NT2/D1 (cell line): ENCODE measurements around the gene CIAO1.
A peak's percentile ranks its signal among the peaks of the same experiment; 100 is the strongest.
"Not testable (repeated sequence)": the region's sequence is repeated elsewhere in the genome, so short reads cannot be mapped to it uniquely, and the experiment has no call there.

Experiments
- DNase-seq: peaks from one replicate; pipeline ENCODE4 v3.0.0-alpha.2; 2011; ENCODE audit warnings: low read depth, low spot score
- H3K27me3 ChIP-seq: 2 replicates; pipeline ENCODE4 v1.6.0; 2011; ENCODE audit warnings: mild to moderate bottlenecking; ENCODE audit not compliant: insufficient read length, insufficient read depth
- H3K36me3 ChIP-seq: 2 replicates; pipeline ENCODE4 v1.6.1; 2011; ENCODE audit warnings: mild to moderate bottlenecking, low read length, mixed read lengths; ENCODE audit not compliant: insufficient read depth, insufficient read length
- H3K4me1 ChIP-seq: 2 replicates; pipeline ENCODE4 v1.5.1; 2011; ENCODE audit not compliant: insufficient read depth, insufficient read length
- H3K4me3 ChIP-seq: 2 replicates; pipeline ENCODE4 v1.5.1; 2011; ENCODE audit warnings: low read depth; ENCODE audit not compliant: insufficient read length
- H3K9ac ChIP-seq: 2 replicates; pipeline ENCODE4 v1.6.0; 2011; ENCODE audit warnings: low read depth; ENCODE audit not compliant: insufficient read length
- H3K9me3 ChIP-seq: 2 replicates; pipeline ENCODE4 v1.5.1; 2011; ENCODE audit warnings: mild to moderate bottlenecking, low read length; ENCODE audit not compliant: insufficient read depth
- SUZ12 ChIP-seq: IDR thresholded peaks from 2 replicates; pipeline ENCODE4 v1.6.1; 2011; ENCODE audit not compliant: insufficient read length, insufficient read depth; ENCODE audit errors: extremely low read depth
- YY1 ChIP-seq: IDR thresholded peaks from 2 replicates; pipeline ENCODE4 v1.6.1; 2011; ENCODE audit not compliant: insufficient read length, insufficient read depth
- ZNF274 ChIP-seq: IDR thresholded peaks from 2 replicates; pipeline ENCODE4 v1.6.1; 2011; ENCODE audit warnings: mild to moderate bottlenecking, low read depth, low read length

Gene CIAO1

GRCh38 chr2:96276787-96277499 lies 10.9 kb downstream of the CIAO1 start:
- Histone ChIP-seq H3K4me1 (no peaks in the 10 kb centered on the region), H3K9ac (no peak overlapping the region), H3K9me3 (no peaks in the 10 kb centered on the region), H3K4me3 (no peak overlapping the region), H3K36me3 (peaks cover 89% of the 10 kb centered on the region), H3K27me3 (no peaks in the 10 kb centered on the region)
- no peak for DNase-seq
- no peak for TF ChIP-seq YY1
- TF ChIP-seq ZNF274, result no peak
- TF ChIP-seq SUZ12, result no peak

DNA sequence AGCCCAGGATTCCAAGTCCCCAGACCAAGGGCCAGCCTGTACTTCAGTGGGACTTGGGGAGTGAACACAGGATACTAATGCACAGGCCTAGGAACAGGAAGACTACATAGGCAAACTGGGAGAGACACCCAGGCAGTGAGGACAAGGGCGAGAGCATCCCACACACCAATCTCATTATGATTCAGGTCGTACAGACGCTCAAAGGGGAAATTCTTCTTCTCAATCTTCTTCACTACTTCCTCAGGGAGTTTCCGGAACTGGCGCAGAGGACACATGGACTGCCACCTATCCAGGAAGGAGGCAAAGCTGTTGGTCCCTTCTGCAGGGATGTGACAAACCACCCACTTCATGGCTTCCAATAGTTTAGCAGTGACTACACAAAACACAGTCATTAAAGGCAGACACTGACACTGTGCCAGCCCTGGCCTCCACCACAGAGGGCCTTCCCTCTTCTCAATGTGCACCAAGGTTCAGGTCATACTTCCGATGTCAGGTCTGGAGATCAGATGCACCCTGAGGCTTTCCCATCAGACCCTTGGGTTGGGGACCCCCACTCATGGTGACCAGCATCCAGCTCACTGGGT lies 21.3 kb downstream of the CIAO1 start:
- H3K4me3 ChIP-seq, result no peak overlapping the region
- peaks cover 99% of the 10 kb centered on the region for H3K36me3 ChIP-seq
- no peaks in the 10 kb centered on the region for H3K27me3 ChIP-seq
- H3K9ac ChIP-seq, result no peak overlapping the region
- H3K9me3 ChIP-seq, result no peaks in the 10 kb centered on the region
- DNase-seq, result no peak
- TF ChIP-seq YY1 (no peak), ZNF274 (no peak), SUZ12 (no peak)
- no peaks in the 10 kb centered on the region for H3K4me1 ChIP-seq

GRCh38 chr2:96291751-96292150 lies 25.7 kb downstream of the CIAO1 start:
- no peaks in the 10 kb centered on the region for H3K9me3 ChIP-seq
- H3K27me3 ChIP-seq, result no peaks in the 10 kb centered on the region
- H3K36me3 ChIP-seq, result peaks cover 99% of the 10 kb centered on the region
- TF ChIP-seq YY1 (no peak), ZNF274 (no peak), SUZ12 (no peak)
- no peak for DNase-seq
- H3K4me1 ChIP-seq, result no peaks in the 10 kb centered on the region
- H3K4me3 ChIP-seq, result no peak overlapping the region
- no peak overlapping the region for H3K9ac ChIP-seq

DNA sequence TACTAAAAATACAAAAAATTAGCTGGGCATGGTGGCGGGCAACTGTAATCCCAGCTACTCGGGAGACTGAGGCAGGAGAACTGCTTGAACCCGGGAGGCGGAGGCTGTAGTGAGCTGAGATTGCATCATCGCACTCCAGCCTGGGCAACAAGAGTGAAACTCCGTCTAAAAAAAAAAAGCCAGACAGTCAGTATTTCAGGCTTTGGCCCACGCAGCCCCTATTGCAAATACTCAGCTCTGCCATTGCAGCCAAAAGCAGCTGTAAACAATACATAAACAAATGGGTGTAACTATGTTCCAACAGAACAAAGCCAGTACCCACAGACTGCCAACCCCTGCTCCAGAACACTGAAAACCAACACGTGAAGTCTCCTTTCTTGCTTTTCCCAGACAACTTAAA lies 28.2 kb downstream of the CIAO1 start:
- not testable (repeated sequence) for H3K4me3 ChIP-seq, H3K4me1 ChIP-seq, H3K27me3 ChIP-seq, DNase-seq, H3K9me3 ChIP-seq, H3K9ac ChIP-seq
- peaks cover 99% of the 10 kb centered on the region for H3K36me3 ChIP-seq

DNA sequence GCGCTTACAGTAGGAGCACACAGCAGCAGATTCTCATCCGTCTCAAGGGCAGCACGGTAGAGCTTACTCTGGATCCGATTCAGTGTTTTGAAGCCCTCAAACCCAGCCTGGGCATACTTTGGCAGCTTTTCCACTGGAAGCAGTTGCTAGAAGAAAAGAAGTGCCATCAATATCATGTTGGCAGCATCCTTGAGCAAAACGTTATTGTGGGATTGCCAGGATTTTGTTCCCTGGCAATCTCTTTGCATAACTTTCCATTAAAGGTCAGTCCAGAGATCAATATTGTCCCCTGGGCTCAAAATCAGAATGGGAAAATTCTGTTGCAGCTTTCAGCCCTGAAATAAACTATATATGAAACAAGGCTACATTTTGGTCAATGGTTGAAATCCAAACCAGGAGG lies 30.9 kb downstream of the CIAO1 start:
- no peak for TF ChIP-seq ZNF274
- no peak for TF ChIP-seq SUZ12
- no peak for TF ChIP-seq YY1
- DNase-seq, result no peak
- H3K4me1 ChIP-seq, result no peaks in the 10 kb centered on the region
- H3K9me3 ChIP-seq, result no peaks in the 10 kb centered on the region
- no peak overlapping the region for H3K4me3 ChIP-seq
- peaks cover 98% of the 10 kb centered on the region for H3K36me3 ChIP-seq
- no peak overlapping the region for H3K9ac ChIP-seq
- H3K27me3 ChIP-seq, result no peaks in the 10 kb centered on the region

DNA sequence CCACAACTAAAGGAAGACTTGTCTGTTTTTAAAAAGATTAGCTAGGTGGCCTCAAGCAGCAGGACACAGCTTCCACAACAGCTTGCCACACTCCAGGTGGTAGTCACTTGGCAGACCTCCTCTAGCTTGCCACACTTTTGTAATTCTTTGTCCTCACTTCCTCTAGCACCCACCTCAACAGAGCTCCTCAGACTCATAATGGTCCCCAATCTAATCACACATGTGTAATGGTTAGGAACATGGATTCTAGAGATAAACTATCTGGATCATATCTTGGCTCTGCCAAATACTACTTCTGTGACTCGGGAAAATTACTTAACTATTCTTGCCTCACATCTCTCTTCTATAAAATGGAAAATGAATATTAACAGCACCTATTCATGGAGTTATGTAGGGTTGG lies 35.8 kb downstream of the CIAO1 start:
- Histone ChIP-seq H3K9ac (no peak overlapping the region), H3K27me3 (no peaks in the 10 kb centered on the region), H3K9me3 (no peaks in the 10 kb centered on the region), H3K36me3 (peaks cover 78% of the 10 kb centered on the region), H3K4me3 (no peak overlapping the region), H3K4me1 (no peaks in the 10 kb centered on the region)
- no peak for TF ChIP-seq SUZ12
- no peak for TF ChIP-seq ZNF274
- TF ChIP-seq YY1, result no peak
- no peak for DNase-seq

GRCh38 chr2:96304606-96305005 lies 38.6 kb downstream of the CIAO1 start:
- H3K4me1 ChIP-seq, result no peaks in the 10 kb centered on the region
- no peak for DNase-seq
- H3K9me3 ChIP-seq, result no peaks in the 10 kb centered on the region
- H3K9ac ChIP-seq, result peak overlapping the region; percentile 99
- TF ChIP-seq YY1, result no peak
- H3K36me3 ChIP-seq, result peaks cover 51% of the 10 kb centered on the region
- peak overlapping the region; percentile 94 for H3K4me3 ChIP-seq
- H3K27me3 ChIP-seq, result no peaks in the 10 kb centered on the region
